ENCODE results near the gene C8B.

C8B gene

DNA sequence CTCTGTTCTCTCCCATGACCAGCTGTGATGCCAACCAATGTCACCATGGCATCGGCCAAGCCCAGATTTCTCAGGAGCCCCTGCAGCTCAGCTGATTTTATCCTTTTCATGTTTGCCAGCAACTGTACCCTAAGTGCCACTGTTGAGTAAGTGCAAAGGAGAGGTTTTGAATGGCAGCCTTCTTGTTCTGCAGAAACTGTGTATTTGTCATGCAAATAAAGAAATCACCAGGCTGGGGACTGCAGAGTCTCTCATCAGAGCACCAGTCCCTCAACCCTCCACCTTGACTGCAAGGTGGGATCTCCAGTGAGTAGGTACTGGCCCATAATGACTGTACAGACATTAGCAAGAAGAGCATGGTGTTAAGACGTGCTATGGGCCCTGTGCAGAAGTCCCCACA is 26.6 kb downstream of the C8B start:
- Histone ChIP-seq H3K27ac (no peak overlapping the region), H3K27me3 (peaks cover 8% of the 10 kb centered on the region), H3K9me3 (no peaks in the 10 kb centered on the region), H3K36me3 (no peaks in the 10 kb centered on the region), H3K4me3 (ENCODE audit: low read depth in 1 of 2, low read length in 1 of 2) (no peak overlapping the region), H3K4me1 (ENCODE audit: control insufficient read depth in 1 of 2, insufficient read depth in 1 of 2, low read depth in 1 of 2, low read length in 1 of 2) (no peaks in the 10 kb centered on the region)
- TF ChIP-seq, protein P1, sequence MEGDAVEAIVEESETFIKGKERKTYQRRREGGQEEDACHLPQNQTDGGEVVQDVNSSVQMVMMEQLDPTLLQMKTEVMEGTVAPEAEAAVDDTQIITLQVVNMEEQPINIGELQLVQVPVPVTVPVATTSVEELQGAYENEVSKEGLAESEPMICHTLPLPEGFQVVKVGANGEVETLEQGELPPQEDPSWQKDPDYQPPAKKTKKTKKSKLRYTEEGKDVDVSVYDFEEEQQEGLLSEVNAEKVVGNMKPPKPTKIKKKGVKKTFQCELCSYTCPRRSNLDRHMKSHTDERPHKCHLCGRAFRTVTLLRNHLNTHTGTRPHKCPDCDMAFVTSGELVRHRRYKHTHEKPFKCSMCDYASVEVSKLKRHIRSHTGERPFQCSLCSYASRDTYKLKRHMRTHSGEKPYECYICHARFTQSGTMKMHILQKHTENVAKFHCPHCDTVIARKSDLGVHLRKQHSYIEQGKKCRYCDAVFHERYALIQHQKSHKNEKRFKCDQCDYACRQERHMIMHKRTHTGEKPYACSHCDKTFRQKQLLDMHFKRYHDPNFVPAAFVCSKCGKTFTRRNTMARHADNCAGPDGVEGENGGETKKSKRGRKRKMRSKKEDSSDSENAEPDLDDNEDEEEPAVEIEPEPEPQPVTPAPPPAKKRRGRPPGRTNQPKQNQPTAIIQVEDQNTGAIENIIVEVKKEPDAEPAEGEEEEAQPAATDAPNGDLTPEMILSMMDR (IDR thresholded peaks at IDR 0.05), result no peak

DNA sequence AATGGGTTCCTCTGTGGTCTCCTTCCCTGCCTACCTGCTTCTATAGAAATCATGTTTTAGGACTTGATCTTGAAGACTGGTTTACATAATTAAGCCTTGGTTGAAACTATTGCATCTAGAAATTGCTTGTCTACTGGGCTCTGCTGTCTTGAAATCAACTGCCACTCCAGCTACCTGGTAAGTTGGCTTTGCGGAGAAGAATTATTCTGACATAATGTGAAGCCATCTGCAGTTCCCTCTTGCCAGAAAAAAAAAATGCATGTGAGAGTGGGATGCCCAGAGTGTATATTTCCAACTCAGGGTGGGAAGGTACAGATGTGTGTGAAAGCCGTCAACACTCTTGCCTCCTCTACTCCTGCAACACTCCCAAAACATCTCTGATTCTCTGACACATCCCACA is 27.2 kb downstream of the C8B start:
- Histone ChIP-seq H3K4me1 (ENCODE audit: control insufficient read depth in 1 of 2, insufficient read depth in 1 of 2, low read depth in 1 of 2, low read length in 1 of 2) (no peaks in the 10 kb centered on the region), H3K9me3 (no peaks in the 10 kb centered on the region), H3K36me3 (no peaks in the 10 kb centered on the region), H3K4me3 (ENCODE audit: low read depth in 1 of 2, low read length in 1 of 2) (no peak overlapping the region), H3K27me3 (peaks cover 8% of the 10 kb centered on the region), H3K27ac (no peak overlapping the region)
- TF ChIP-seq, protein P1 (IDR thresholded peaks at IDR 0.05), result no peak

DNA sequence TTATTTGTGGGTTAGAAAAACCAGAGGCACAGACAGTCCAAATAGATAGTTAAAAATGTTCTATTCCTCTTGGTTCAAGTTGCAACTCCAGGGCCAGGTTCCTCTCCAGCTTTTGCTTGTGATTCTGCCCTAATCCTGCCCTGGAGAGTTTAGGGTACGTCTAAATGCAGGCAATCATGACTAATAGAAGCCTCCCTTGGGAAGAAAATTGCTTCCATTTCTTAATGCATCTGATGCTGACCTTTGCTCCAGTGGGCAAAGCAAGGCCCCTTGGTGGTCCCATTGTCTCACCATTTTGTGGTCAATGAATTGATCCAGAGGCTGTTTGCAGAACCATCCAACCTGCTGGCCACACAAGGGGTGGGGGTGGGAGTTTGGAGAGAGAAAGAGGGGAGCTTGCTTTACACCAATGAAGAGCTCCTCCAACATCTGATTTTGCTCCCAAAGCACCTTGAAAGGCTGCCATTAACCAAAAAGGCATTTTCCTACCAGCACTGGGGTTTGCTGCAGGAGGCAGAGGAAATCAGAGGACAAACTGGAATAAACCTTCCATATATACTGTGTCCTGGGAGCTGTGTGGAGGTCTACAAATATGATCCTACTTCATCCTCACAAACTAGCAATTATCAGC is 31.3 kb downstream of the C8B start:
- Histone ChIP-seq H3K9me3 (no peaks in the 10 kb centered on the region), H3K4me3 (ENCODE audit: low read depth in 1 of 2, low read length in 1 of 2) (no peak overlapping the region), H3K27me3 (peaks cover 8% of the 10 kb centered on the region), H3K36me3 (no peaks in the 10 kb centered on the region), H3K27ac (no peak overlapping the region), H3K4me1 (ENCODE audit: control insufficient read depth in 1 of 2, insufficient read depth in 1 of 2, low read depth in 1 of 2, low read length in 1 of 2) (no peaks in the 10 kb centered on the region)
- TF ChIP-seq, protein P1 (IDR thresholded peaks at IDR 0.05), result no peak

DNA sequence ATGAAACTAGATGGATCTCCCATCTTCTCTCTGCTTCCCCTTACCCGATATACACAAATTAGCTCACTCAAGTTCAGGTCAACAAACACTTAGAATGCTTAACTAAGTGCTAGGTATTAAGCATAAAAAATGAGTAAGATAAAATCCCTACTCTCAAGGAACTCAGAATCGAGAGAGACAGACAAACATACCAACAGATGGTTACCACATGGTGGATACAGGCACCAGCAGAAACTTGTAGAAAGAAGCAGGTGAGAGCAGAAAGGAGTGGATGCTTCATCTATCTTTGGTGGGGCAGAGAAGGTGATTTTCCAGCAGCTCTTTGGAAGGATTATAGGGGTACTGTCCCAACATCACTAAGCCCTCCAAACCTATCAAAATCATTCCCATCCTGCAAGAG is 32.2 kb downstream of the C8B start:
- Histone ChIP-seq H3K27me3 (peaks cover 8% of the 10 kb centered on the region), H3K36me3 (no peaks in the 10 kb centered on the region), H3K9me3 (no peaks in the 10 kb centered on the region), H3K4me1 (ENCODE audit: control insufficient read depth in 1 of 2, insufficient read depth in 1 of 2, low read depth in 1 of 2, low read length in 1 of 2) (no peaks in the 10 kb centered on the region), H3K4me3 (ENCODE audit: low read depth in 1 of 2, low read length in 1 of 2) (no peak overlapping the region), H3K27ac (no peak overlapping the region)
- TF ChIP-seq, protein P1 (IDR thresholded peaks at IDR 0.05), result no peak

DNA sequence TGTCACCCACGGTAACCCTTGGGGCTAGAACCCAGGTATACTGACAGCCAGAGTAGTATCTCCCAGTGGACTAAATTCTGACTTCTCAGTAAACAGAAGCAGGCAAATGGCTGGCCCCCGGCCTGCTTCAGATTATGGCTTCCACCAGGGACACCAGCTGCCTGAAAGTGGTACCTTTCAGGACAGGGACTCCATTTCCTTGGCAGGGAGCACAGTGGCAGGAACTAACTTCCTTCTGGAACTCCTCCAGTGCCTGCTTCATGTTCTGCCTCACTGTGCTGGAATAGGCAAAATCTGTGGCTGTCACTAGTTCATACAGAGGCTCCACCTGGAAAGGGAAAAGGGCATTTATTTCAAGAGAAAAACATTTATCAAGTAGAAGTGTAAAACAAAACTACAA is 32.7 kb downstream of the C8B start:
- TF ChIP-seq, protein P1 (IDR thresholded peaks at IDR 0.05), result no peak
- H3K27ac ChIP-seq, result no peak overlapping the region
- peaks cover 8% of the 10 kb centered on the region for H3K27me3 ChIP-seq

More for the DNA sequence above, 32.7 kb downstream of the C8B start:
- Histone ChIP-seq H3K4me3 (ENCODE audit: low read depth in 1 of 2, low read length in 1 of 2) (no peak overlapping the region), H3K4me1 (ENCODE audit: control insufficient read depth in 1 of 2, insufficient read depth in 1 of 2, low read depth in 1 of 2, low read length in 1 of 2) (no peaks in the 10 kb centered on the region), H3K36me3 (no peaks in the 10 kb centered on the region), H3K9me3 (no peaks in the 10 kb centered on the region)

Data from neutrophil (primary cell).